Liver (tissue), 9 donors: ENCODE data around the gene RPS5. TPM values are rescaled to one million over a fixed set of nuclear protein-coding genes. Genes with fewer than 3 reads are reported as not detected.

Source experiments
- DNase-seq: peaks from one replicate; pipeline ENCODE4 v3.0.0-alpha.2; 2017; ENCODE audit warnings: low spot score
- H3K27ac ChIP-seq, 2 donors: one replicate each; pipeline ENCODE4 v1.7.0; 2013; ENCODE audit warnings: inconsistent platforms in 2 of 2, low read length in 2 of 2, control low read depth in 1 of 2, low read depth in 1 of 2, mild to moderate bottlenecking in 1 of 2
- H3K27me3 ChIP-seq, 4 donors: one replicate each; pipeline versions ENCODE4 v1.6.1 to v1.7.0; 2013; ENCODE audit warnings: low read length in 3 of 4, inconsistent platforms in 1 of 4, mild to moderate bottlenecking in 1 of 4, moderate library complexity in 1 of 4; ENCODE audit not compliant: control insufficient read depth in 4 of 4, insufficient read depth in 4 of 4
- H3K36me3 ChIP-seq, 4 donors: one replicate each; pipeline versions ENCODE4 v1.6.1 to v1.7.0; 2013; ENCODE audit warnings: low read length in 3 of 4, mild to moderate bottlenecking in 3 of 4, low read depth in 1 of 4, moderate library complexity in 1 of 4; ENCODE audit not compliant: control insufficient read depth in 4 of 4, insufficient read depth in 3 of 4
- H3K4me1 ChIP-seq, 4 donors: one replicate each; pipeline versions ENCODE4 v1.6.1 to v1.7.0; 2013; ENCODE audit warnings: low read length in 3 of 4, mild to moderate bottlenecking in 3 of 4, moderate library complexity in 1 of 4; ENCODE audit not compliant: control insufficient read depth in 4 of 4, insufficient read depth in 4 of 4
- H3K4me3 ChIP-seq, 3 donors: one replicate each; pipeline versions ENCODE4 v1.6.1 to v1.7.0; 2013; ENCODE audit warnings: low read length in 3 of 3, control low read depth in 1 of 3, low read depth in 1 of 3, mild to moderate bottlenecking in 1 of 3
- H3K9ac ChIP-seq, 2 donors: one replicate each; pipeline ENCODE4 v1.7.0; 2013; ENCODE audit warnings: low read length in 2 of 2, mild to moderate bottlenecking in 2 of 2, moderate library complexity in 2 of 2, control low read depth in 1 of 2, low read depth in 1 of 2
- H3K9me3 ChIP-seq, 4 donors: one replicate each; pipeline versions ENCODE4 v1.6.1 to v1.7.0; 2013; ENCODE audit warnings: low read length in 3 of 4; ENCODE audit not compliant: control insufficient read depth in 4 of 4
- ATF3 ChIP-seq: IDR thresholded peaks from 2 replicates; pipeline ENCODE4 v1.6.1; 2016; ENCODE audit warnings: antibody characterized with exemption
- CTCF ChIP-seq: fragments of 150-350 bp; IDR thresholded peaks from 2 replicates; pipeline ENCODE4 v1.5.1; 2017; ENCODE audit warnings: improper control_type of control experiment, low read depth, low read length; ENCODE audit not compliant: missing input control
- EGR1 ChIP-seq, 2 donors: IDR thresholded peaks; 2 replicates each; pipeline ENCODE4 v1.6.1; 2016 to 2018; ENCODE audit warnings: antibody characterized with exemption in 2 of 2, low read depth in 2 of 2
- FOXA2 ChIP-seq: IDR thresholded peaks from 2 replicates; pipeline ENCODE4 v1.6.1; 2016; ENCODE audit warnings: antibody characterized with exemption
- GABPA ChIP-seq, 2 donors: IDR thresholded peaks in 1 of 2; conservative IDR thresholded peaks in 1 of 2; 2 replicates each; pipeline ENCODE4 v1.6.1; 2016; ENCODE audit warnings: antibody characterized with exemption in 2 of 2, mild to moderate bottlenecking in 1 of 2, moderate library complexity in 1 of 2
- HNF4G ChIP-seq: IDR thresholded peaks from 2 replicates; pipeline ENCODE4 v1.6.1; 2016; ENCODE audit warnings: antibody characterized with exemption
- JUND ChIP-seq, 2 donors: IDR thresholded peaks; 2 replicates each; pipeline ENCODE4 v1.6.1; 2016; ENCODE audit warnings: antibody characterized with exemption in 2 of 2
- MAX ChIP-seq: IDR thresholded peaks from 2 replicates; pipeline ENCODE4 v1.6.1; 2016; ENCODE audit warnings: antibody characterized with exemption
- NR2F2 ChIP-seq: IDR thresholded peaks from 2 replicates; pipeline ENCODE4 v1.6.1; 2016; ENCODE audit warnings: antibody characterized with exemption
- REST ChIP-seq: IDR thresholded peaks from 2 replicates; pipeline ENCODE4 v1.6.1; 2016; ENCODE audit warnings: antibody characterized with exemption, mild to moderate bottlenecking
- RXRA ChIP-seq, 2 donors: IDR thresholded peaks; 2 replicates each; pipeline ENCODE4 v1.6.1; 2017 to 2018; ENCODE audit warnings: antibody characterized with exemption in 2 of 2, mild to moderate bottlenecking in 1 of 2
- SP1 ChIP-seq: IDR thresholded peaks from 2 replicates; pipeline ENCODE4 v1.6.1; 2018; ENCODE audit warnings: antibody characterized with exemption, mild to moderate bottlenecking
- TAF1 ChIP-seq: conservative IDR thresholded peaks from 2 replicates; pipeline ENCODE4 v1.6.1; 2016; ENCODE audit warnings: antibody characterized with exemption, mild to moderate bottlenecking
- YY1 ChIP-seq: IDR thresholded peaks from 2 replicates; pipeline ENCODE4 v1.6.1; 2016; ENCODE audit warnings: antibody characterized with exemption, mild to moderate bottlenecking
- ZBTB33 ChIP-seq: IDR thresholded peaks from 2 replicates; pipeline ENCODE4 v1.6.1; 2016; ENCODE audit warnings: antibody characterized with exemption
- WGBS: extraction: QIAGEN DNeasy Blood & Tissue Kit; methylation state at CpG from one replicate; pipeline ENCODE4 v1.1.7; 2013; 5-methylcytosine and 5-hydroxymethylcytosine counted together
- polyA plus RNA-seq, 2 donors: library from polyadenylated mRNA; stranded (reverse) in 1 of 2; unstranded in 1 of 2; fragments of 200-250 nt in 1 of 2; fragments of >200 nt in 1 of 2; fragmentation: Nextera tagmentation in 1 of 2; extraction: Ambion mirVana in 1 of 2; gene quantifications; one replicate each; pipeline versions ENCODE4 v1.2.1 to v1.2.3, GENCODE V29; 2013 to 2015
- total RNA-seq, 2 donors: library from RNA; depleted of rRNA; stranded (reverse); fragments of >200 nt; gene quantifications; one replicate each; pipeline ENCODE4 v1.2.3, GENCODE V29; 2014
- donor health status: healthy.
- donor health status: healthy.
- donor health status: healthy.
- donor health status: healthy.
- donor health status: healthy.

RPS5 gene
- total and polyA plus RNA-seq, 4 donors = 229 to 1,403 (median 628) TPM

GRCh38 chr19:58395220-58395978, 8.3 kb downstream of the RPS5 start, which contains the start of gene RNF225:
RNF225 (plus strand) TSS chr19:58395656; CDS start chr19:58396090, 434 bp downstream.
- DNase-seq = no peak
- H3K4me1 ChIP-seq = peaks cover under 1 to 6% (median 3%) of the 10 kb centered on the region in 4 donors
- H3K9me3 ChIP-seq = no peaks in the 10 kb centered on the region
- peaks cover 23 to 41% (median 26%) of the 10 kb centered on the region in 4 donors for H3K36me3 ChIP-seq
- H3K27me3 ChIP-seq = peaks cover 0 to 5% (median 0%) of the 10 kb centered on the region in 4 donors
- TF ChIP-seq EGR1 (IDR thresholded peaks at IDR 0.05; ENCODE audit: low read depth in 2 of 2) = no peak
- no peak for TF ChIP-seq NR2F2
- no peak for TF ChIP-seq REST
- TF ChIP-seq TAF1 = no peak
- no peak for TF ChIP-seq CTCF
- no peak for TF ChIP-seq FOXA2
- no peak for TF ChIP-seq YY1
- no peak for TF ChIP-seq JUND (IDR thresholded peaks at IDR 0.05)
- no peak for TF ChIP-seq ATF3
- no peak for TF ChIP-seq HNF4G
- H3K9ac ChIP-seq = no peak within 1 kb of the TSS
- H3K4me3 ChIP-seq = peak within 1 kb of the TSS in 1 of 3 donors; percentile 6
- H3K27ac ChIP-seq = no peak within 1 kb of the TSS
- WGBS = 44% methylated on average over 21 of the region's 21 CpGs

GRCh38 chr19:58395979-58396627, 9.0 kb downstream of the RPS5 start:
- Histone ChIP-seq H3K36me3 (peaks cover 19 to 34% (median 21%) of the 10 kb centered on the region in 4 donors), H3K27ac (no peak overlapping the region), H3K4me1 (peaks cover 2 to 11% (median 9%) of the 10 kb centered on the region in 4 donors), H3K4me3 (peak overlapping the region in 1 of 3 donors; percentile 6), H3K9me3 (no peaks in the 10 kb centered on the region), H3K9ac (no peak overlapping the region), H3K27me3 (peaks cover 0 to 5% (median 0%) of the 10 kb centered on the region in 4 donors)
- WGBS = 9% methylated on average over 75 of the region's 75 CpGs
- no peak for DNase-seq
- no peak for TF ChIP-seq NR2F2
- TF ChIP-seq CTCF = no peak
- no peak for TF ChIP-seq YY1
- no peak for TF ChIP-seq MAX
- no peak for TF ChIP-seq ZBTB33
- no peak for TF ChIP-seq ATF3
- no peak for TF ChIP-seq SP1
- TF ChIP-seq EGR1 (IDR thresholded peaks at IDR 0.05; ENCODE audit: low read depth in 2 of 2) = no peak
- TF ChIP-seq GABPA (IDR thresholded peaks at IDR 0.05 in 1 of 2, conservative IDR thresholded peaks at IDR 0.05 in 1 of 2) = no peak
- TF ChIP-seq RXRA (IDR thresholded peaks at IDR 0.05) = no peak
